H1 (cell line): ENCODE data around the gene TBCA. TPM values are rescaled to one million over a fixed set of nuclear protein-coding genes. Genes with fewer than 3 reads are reported as not detected.

ENCODE experiments used
- CTCF ChIA-PET: fragments of 300-600 bp; sonication (Branson Sonifier 250); formaldehyde crosslinking; loops from one replicate; lab custom pipeline; 2021; ENCODE audit not compliant: partially characterized antibody; lab: Charles Lee
- POLR2A ChIA-PET: fragments of 300-600 bp; sonication (Branson Sonifier 250); formaldehyde crosslinking; loops from one replicate; lab custom pipeline; 2021; ENCODE audit warnings: inconsistent platforms; ENCODE audit not compliant: partially characterized antibody; lab: Charles Lee
- DNase-seq, 2 experiments: peaks; one replicate each; pipeline versions ENCODE4 v3.0.0 to v3.0.0-alpha.2; 2010 to 2022; ENCODE audit warnings: low spot score in 2 of 2, low read depth in 1 of 2, mixed read lengths in 1 of 2
- FAIRE-seq: peaks from 2 replicates; lab custom pipeline; 2011; peaks lifted over from hg19 to GRCh38; lab: Jason Lieb, UNC
- H2AFZ ChIP-seq: 2 replicates; pipeline ENCODE4 v1.8.1; 2012; ENCODE audit warnings: low read length, inconsistent platforms
- H2AK5ac ChIP-seq: 2 replicates; pipeline ENCODE4 v1.6.1; 2013; ENCODE audit warnings: low read depth, low read length
- H2BK120ac ChIP-seq: replicated peaks from 2 replicates; pipeline ENCODE3; 2013; ENCODE audit warnings: low read depth, low read length, inconsistent platforms
- H2BK12ac ChIP-seq: 2 replicates; pipeline ENCODE4 v1.6.1; 2013; ENCODE audit warnings: low read depth, low read length
- H2BK15ac ChIP-seq: 2 replicates; pipeline ENCODE4 v1.6.1; 2013; ENCODE audit warnings: low read length
- H2BK20ac ChIP-seq: 2 replicates; pipeline ENCODE4 v1.6.1; 2013; ENCODE audit warnings: low read length
- H2BK5ac ChIP-seq: 2 replicates; pipeline ENCODE4 v1.6.1; 2013; ENCODE audit warnings: low read depth, low read length
- H3K14ac ChIP-seq: 2 replicates; pipeline ENCODE4 v1.6.1; 2013; ENCODE audit warnings: inconsistent platforms; ENCODE audit not compliant: insufficient read length
- H3K18ac ChIP-seq: 2 replicates; pipeline ENCODE4 v1.6.1; 2013; ENCODE audit warnings: low read length; ENCODE audit errors: extremely low read depth
- H3K23ac ChIP-seq: 2 replicates; pipeline ENCODE4 v1.6.1; 2013; ENCODE audit warnings: inconsistent platforms; ENCODE audit not compliant: insufficient read length
- H3K23me2 ChIP-seq: 2 replicates; pipeline ENCODE4 v1.6.1; 2013; ENCODE audit warnings: low read depth, low read length
- H3K27ac ChIP-seq: 2 replicates; pipeline ENCODE4 v1.6.1; 2011; ENCODE audit warnings: low read depth, low read length, inconsistent platforms
- H3K27me3 ChIP-seq, 4 experiments: replicated peaks in 1 of 4; 1 replicate in 1 of 4; 2 replicates in 3 of 4; pipeline versions ENCODE4 v1.6.1 to v1.8.1; 2011 to 2013; ENCODE audit warnings: low read length in 3 of 4, mild to moderate bottlenecking in 3 of 4, inconsistent platforms in 2 of 4, mixed read lengths in 2 of 4, moderate library complexity in 1 of 4; ENCODE audit not compliant: control insufficient read depth in 3 of 4, insufficient read depth in 3 of 4; ENCODE audit errors: extremely low read depth in 1 of 4
- H3K36me3 ChIP-seq, 4 experiments: 2 replicates each; pipeline versions ENCODE4 v1.6.1 to v1.8.1; 2011 to 2013; ENCODE audit warnings: mild to moderate bottlenecking in 4 of 4, low read length in 3 of 4, moderate library complexity in 2 of 4, control low read depth in 1 of 4, inconsistent platforms in 1 of 4; ENCODE audit not compliant: insufficient read depth in 4 of 4, control insufficient read depth in 2 of 4
- H3K4ac ChIP-seq: replicated peaks from 2 replicates; pipeline ENCODE3; 2013; ENCODE audit warnings: low read length, low read depth, mixed read lengths, inconsistent platforms; ENCODE audit not compliant: insufficient read length
- H3K4me1 ChIP-seq, 4 experiments: replicated peaks in 1 of 4; 1 replicate in 1 of 4; 2 replicates in 3 of 4; pipeline versions ENCODE4 v1.6.1 to v1.8.1; 2011 to 2013; ENCODE audit warnings: low read length in 3 of 4, inconsistent platforms in 2 of 4, mixed read lengths in 1 of 4; ENCODE audit not compliant: insufficient read depth in 4 of 4, control insufficient read depth in 3 of 4
- H3K4me2 ChIP-seq, 2 experiments: 2 replicates each; pipeline versions ENCODE4 v1.6.1 to v1.8.1; 2011 to 2013; ENCODE audit warnings: low read depth in 2 of 2, low read length in 2 of 2, control low read depth in 1 of 2, inconsistent platforms in 1 of 2, mild to moderate bottlenecking in 1 of 2; ENCODE audit not compliant: insufficient read depth in 1 of 2
- H3K4me3 ChIP-seq, 4 experiments: fragments of 200-600, 300-600 bp in 1 of 4; sonication (generic), shearing (Covaris generic), sonication (Bioruptor Twin) in 1 of 4; 2 replicates each; pipeline versions ENCODE4 v1.5.1 to v1.8.1; 2011 to 2016; ENCODE audit warnings: low read length in 4 of 4, low read depth in 3 of 4, control low read depth in 2 of 4, inconsistent platforms in 2 of 4, mild to moderate bottlenecking in 2 of 4, mixed read lengths in 1 of 4, moderate library complexity in 1 of 4; ENCODE audit not compliant: insufficient read depth in 2 of 4; ENCODE audit errors: extremely low read depth in 1 of 4
- H3K56ac ChIP-seq: replicated peaks from 2 replicates; pipeline ENCODE3; 2013; ENCODE audit warnings: low read depth, mild to moderate bottlenecking, mixed read lengths, low read length, inconsistent platforms; ENCODE audit not compliant: insufficient read length
- H3K79me1 ChIP-seq: 2 replicates; pipeline ENCODE4 v1.6.1; 2013; ENCODE audit warnings: low read depth, low read length, control low read depth
- H3K79me2 ChIP-seq, 2 experiments: 2 replicates each; pipeline versions ENCODE4 v1.6.1 to v1.8.1; 2012 to 2013; ENCODE audit warnings: low read length in 2 of 2, mild to moderate bottlenecking in 2 of 2, inconsistent platforms in 1 of 2; ENCODE audit not compliant: insufficient read depth in 2 of 2, control insufficient read depth in 1 of 2
- H3K9ac ChIP-seq, 4 experiments: replicated peaks in 1 of 4; 1 replicate in 1 of 4; 2 replicates in 3 of 4; pipeline versions ENCODE4 v1.6.1 to v1.8.1; 2011 to 2013; ENCODE audit warnings: low read depth in 3 of 4, low read length in 3 of 4, control low read depth in 2 of 4, mild to moderate bottlenecking in 2 of 4, moderate library complexity in 2 of 4, inconsistent platforms in 1 of 4; ENCODE audit errors: extremely low read depth in 1 of 4
- H3K9me3 ChIP-seq, 2 experiments: 2 replicates each; pipeline versions ENCODE4 v1.6.1 to v1.8.1; 2012 to 2013; ENCODE audit warnings: mild to moderate bottlenecking in 2 of 2, moderate library complexity in 2 of 2, control low read depth in 1 of 2, inconsistent platforms in 1 of 2, low read depth in 1 of 2, low read length in 1 of 2, mixed read lengths in 1 of 2; ENCODE audit not compliant: insufficient read depth in 2 of 2
- H4K20me1 ChIP-seq, 2 experiments: replicated peaks in 1 of 2; 2 replicates each; pipeline versions ENCODE3 to v1.8.1; 2011 to 2013; ENCODE audit warnings: inconsistent platforms in 2 of 2, low read length in 2 of 2, mild to moderate bottlenecking in 1 of 2; ENCODE audit not compliant: insufficient read depth in 2 of 2, control insufficient read depth in 1 of 2
- H4K5ac ChIP-seq: 2 replicates; pipeline ENCODE4 v1.6.1; 2013; ENCODE audit warnings: low read length, low read depth, mixed read lengths, inconsistent platforms; ENCODE audit not compliant: insufficient read length
- H4K8ac ChIP-seq: 2 replicates; pipeline ENCODE4 v1.8.0; 2013; ENCODE audit warnings: mild to moderate bottlenecking, moderate library complexity, low read length, inconsistent platforms; ENCODE audit not compliant: insufficient read depth; ENCODE audit errors: extremely low read depth
- H4K91ac ChIP-seq: replicated peaks from 2 replicates; pipeline ENCODE3; 2013; ENCODE audit warnings: low read length, mixed read lengths, inconsistent platforms; ENCODE audit not compliant: insufficient read length
- BACH1 ChIP-seq: IDR thresholded peaks from 2 replicates; pipeline ENCODE4 v1.6.1; 2012; ENCODE audit warnings: low read length, improper control_type of control experiment
- CTBP2 ChIP-seq: IDR thresholded peaks from 2 replicates; pipeline ENCODE4 v1.7.0; 2011; ENCODE audit warnings: borderline replicate concordance, mild to moderate bottlenecking, moderate library complexity, mixed read lengths, low read length; ENCODE audit not compliant: insufficient read depth, insufficient read length
- GTF2F1 ChIP-seq: IDR thresholded peaks from 2 replicates; pipeline ENCODE4 v1.6.1; 2012; ENCODE audit warnings: low read depth, low read length, improper control_type of control experiment, borderline replicate concordance
- HDAC2 ChIP-seq, 2 experiments: fragments of 300-600 bp in 1 of 2; sonication (generic) in 1 of 2; IDR thresholded peaks; 2 replicates each; pipeline ENCODE4 v1.6.1; 2011 to 2012; ENCODE audit warnings: low read depth in 2 of 2, low read length in 2 of 2, mild to moderate bottlenecking in 2 of 2, moderate library complexity in 2 of 2, borderline replicate concordance in 1 of 2, inconsistent platforms in 1 of 2
- KDM5A ChIP-seq: fragments of 200-600 bp; IDR thresholded peaks from 2 replicates; pipeline ENCODE4 v1.7.1; 2012; ENCODE audit warnings: mild to moderate bottlenecking, low read length, inconsistent platforms, mixed read lengths
- RFX5 ChIP-seq: IDR thresholded peaks from 2 replicates; pipeline ENCODE4 v1.6.1; 2011; ENCODE audit warnings: low read depth, low read length, improper control_type of control experiment, borderline replicate concordance
- RNF2 ChIP-seq: fragments of 200-900, 300-1000 bp; sonication (generic); IDR thresholded peaks from 2 replicates; pipeline ENCODE4 v1.7.1; 2016; ENCODE audit warnings: borderline replicate concordance, low read depth, mild to moderate bottlenecking, antibody characterized with exemption, low read length; ENCODE audit not compliant: poor library complexity, severe bottlenecking; ENCODE audit errors: missing control alignments
- RXRA ChIP-seq: IDR thresholded peaks from 2 replicates; pipeline ENCODE4 v1.6.1; 2011; ENCODE audit warnings: low read depth, mild to moderate bottlenecking, low read length, moderate library complexity; ENCODE audit not compliant: insufficient read depth
- SP2 ChIP-seq: IDR thresholded peaks from 2 replicates; pipeline ENCODE4 v1.6.1; 2012; ENCODE audit warnings: mild to moderate bottlenecking, low read length, inconsistent platforms
- SRF ChIP-seq: IDR thresholded peaks from 2 replicates; pipeline ENCODE4 v1.6.1; 2011; ENCODE audit warnings: mild to moderate bottlenecking, low read depth, low read length, moderate library complexity
- TAF7 ChIP-seq: optimal IDR thresholded peaks from 2 replicates; pipeline ENCODE3; 2011; ENCODE audit warnings: low read depth, mild to moderate bottlenecking, inconsistent platforms, low read length, moderate library complexity, borderline replicate concordance
- YY1 ChIP-seq: IDR thresholded peaks from 2 replicates; pipeline ENCODE4 v1.6.1; 2011; ENCODE audit warnings: low read depth, mild to moderate bottlenecking, low read length
- WGBS, 2 experiments: shearing (Covaris generic) in 1 of 2; methylation state at CpG; one replicate each; pipeline versions ENCODE4 v1.1.6 to v1.1.7; 2013 to 2015; ENCODE audit warnings: low lambda C conversion rate in 2 of 2, mixed read lengths in 2 of 2, inconsistent platforms in 1 of 2, low coverage in 1 of 2, missing lambda C conversion rate in 1 of 2; ENCODE audit not compliant: insufficient replicate concordance in 2 of 2, insufficient coverage in 1 of 2, insufficient read length in 1 of 2; ENCODE audit errors: extremely low coverage in 1 of 2, missing lambda C conversion rate in 1 of 2; 5-methylcytosine and 5-hydroxymethylcytosine counted together
- polyA plus RNA-seq, 7 experiments: library from polyadenylated mRNA; depleted of rRNA in 3 of 7; stranded (reverse) in 5 of 7; unstranded in 2 of 7; fragments of >200 nt in 5 of 7; fragments of 200-250 nt in 2 of 7; gene quantifications; 1 replicate in 5 of 7; 2 replicates in 1 of 7; 4 replicates in 1 of 7; pipeline versions ENCODE4 v1.2.1 to v1.2.3, GENCODE V29; 2011 to 2013; ENCODE audit warnings: missing spikeins in 2 of 7, mixed read lengths in 2 of 7
- total RNA-seq: library from RNA; stranded (reverse); fragmentation: NEBNext Ultra II Directional; extraction: Animal tissue kit (Norgen Biotek cat#: 25700); gene quantifications from 2 replicates; pipeline ENCODE4 v1.2.1, GENCODE V29; 2021
- TF ChIP-seq, protein P1 (sequence below): IDR thresholded peaks from 2 replicates; pipeline ENCODE4 v1.6.1; 2012; ENCODE audit warnings: inconsistent platforms

The TBCA gene
- total and polyA plus RNA-seq, 2 of the 8 experiments (the other 6 are each of a cell fraction or from before 2014, with no cell fraction given), result 55.7 to 320 TPM

DNA sequence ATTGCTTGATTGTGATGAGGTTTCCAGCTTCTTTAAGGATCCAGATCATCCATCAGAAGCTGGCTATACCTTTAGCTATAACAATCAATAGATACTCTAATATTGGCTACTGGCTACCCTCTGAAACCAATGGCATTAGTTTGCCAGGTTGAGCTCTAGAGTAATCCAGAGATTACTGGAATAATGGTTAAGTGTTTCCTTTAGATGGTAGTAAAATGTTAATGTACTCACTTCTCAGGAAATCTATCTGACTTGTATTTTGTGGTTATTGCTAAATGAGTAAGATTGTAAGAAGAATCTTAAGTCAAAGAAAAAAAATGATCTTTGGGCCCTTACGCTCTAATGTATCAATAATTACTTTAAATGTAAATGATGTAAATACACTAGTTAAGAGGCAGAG, 80.0 kb downstream of the TBCA start:
- no peaks in the 10 kb centered on the region for H3K27me3 ChIP-seq
- H2AK5ac ChIP-seq, result no peak overlapping the region
- 91% methylated on average over 1 of the region's 1 CpG; no CpG with 5 or more reads in 1 of the 2 experiments for WGBS, 2 experiments
- H3K4me2 ChIP-seq, result no peak overlapping the region
- H3K36me3 ChIP-seq, result peaks cover 0 to 8% (median 0%) of the 10 kb centered on the region in 4 experiments; a peak in 2 of 8 replicates
- H3K9ac ChIP-seq, result no peak overlapping the region
- no peak overlapping the region for H4K8ac ChIP-seq
- H4K91ac ChIP-seq, result no peak overlapping the region
- ChIA-PET POLR2A (no interaction called here), CTCF (interaction anchor here (1.0 to 1.2 kb wide), 2 partner anchors 9 to 135 kb away, joined by 3 to 4 read pairs; no protein-coding TSS in a partner anchor)
- FAIRE-seq (no peak), DNase-seq (no peak)
- no peaks in the 10 kb centered on the region for H4K20me1 ChIP-seq
- no peak overlapping the region for H2BK5ac ChIP-seq
- H3K56ac ChIP-seq, result no peak overlapping the region
- no peak overlapping the region for H4K5ac ChIP-seq
- no peaks in the 10 kb centered on the region; a peak in 1 of 4 replicates for H3K9me3 ChIP-seq
- no peak overlapping the region for H2BK15ac ChIP-seq
- H2BK120ac ChIP-seq, result no peak overlapping the region
- no peaks in the 10 kb centered on the region for H3K23me2 ChIP-seq
- H3K23ac ChIP-seq, result no peak overlapping the region
- H3K27ac ChIP-seq, result no peak overlapping the region
- H3K79me2 ChIP-seq, result peaks cover 0 to 57% of the 10 kb centered on the region in 2 experiments; a peak in 2 of 4 replicates
- no peak overlapping the region for H3K14ac ChIP-seq
- no peak overlapping the region for H2BK20ac ChIP-seq
- no peak overlapping the region for H2BK12ac ChIP-seq
- H3K18ac ChIP-seq, result no peak overlapping the region
- H3K4me1 ChIP-seq, result no peaks in the 10 kb centered on the region; a peak in 1 of 7 replicates
- H3K4me3 ChIP-seq, result no peak overlapping the region
- no peak overlapping the region for H3K4ac ChIP-seq
- no peaks in the 10 kb centered on the region for H3K79me1 ChIP-seq
- no peak overlapping the region for H2AFZ ChIP-seq
- TF ChIP-seq CTBP2 (no peak), SP2 (no peak), RFX5 (no peak), GTF2F1 (no peak), RXRA (no peak), SRF (no peak), KDM5A (no peak), RNF2 (no peak), TAF7 (no peak), BACH1 (no peak), HDAC2 (IDR thresholded peaks at IDR 0.05; ENCODE audit: borderline replicate concordance in 1 of 2, low read depth in 2 of 2, low read length in 2 of 2) (no peak), YY1 (no peak)
- TF ChIP-seq, protein P1, sequence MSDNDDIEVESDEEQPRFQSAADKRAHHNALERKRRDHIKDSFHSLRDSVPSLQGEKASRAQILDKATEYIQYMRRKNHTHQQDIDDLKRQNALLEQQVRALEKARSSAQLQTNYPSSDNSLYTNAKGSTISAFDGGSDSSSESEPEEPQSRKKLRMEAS, result no peak
